Posterior vena cava (tissue), 2 donors: Measurements from ENCODE around the gene HIRA. TPM values are rescaled to one million over a fixed set of nuclear protein-coding genes. Genes with fewer than 3 reads are reported as not detected.

ENCODE experiments used
- DNase-seq: peaks from one replicate; pipeline ENCODE4 v3.0.0-alpha.2; 2020; ENCODE audit warnings: low spot score
- intact Hi-C, 2 donors: fragments of 100-400 bp; cut with DNase I; formaldehyde crosslinking; loops; one replicate each; pipeline versions ENCODE4 v1.14.1 to v1.14.2; 2022 to 2023
- long read RNA-seq, 2 donors: library from polyadenylated mRNA; unstranded; transcript quantifications; one replicate each; pipeline ENCODE4 v2.0.0, GENCODE V29; 2020 to 2021
- total RNA-seq, 2 donors: library from RNA; stranded (reverse); fragmentation: NEBNext Ultra II Directional; extraction: Animal tissue kit (Norgen Biotek cat#: 25700); gene quantifications; one replicate each; pipeline ENCODE4 v1.2.1, GENCODE V29; 2021
- donor health status: DM: yes; HTN: yes; CAD: no.
- donor health status: DM: yes; HTN: yes; CAD: no.

HIRA gene
- total RNA-seq, result 10 to 100 TPM; 17.2 to 20.4 TPM
- long read RNA-seq, donor 1, partial matches to known transcripts, result 2 of 3 reads
- long read RNA-seq, donor 1, other reads (novel, unspliced or antisense), result 1 of 3 reads
- long read RNA-seq, donor 2, partial matches to known transcripts, result 7 of 7 reads
- long read RNA-seq, donor 2, other reads (novel, unspliced or antisense), result 0 of 7 reads

- intact Hi-C loops, result no loop called here
- peak; percentile 95 for DNase-seq
Observed at GRCh38 chr22:19431649-19432132, at the start of gene HIRA. HIRA (minus strand) TSS chr22:19431733; CDS start chr22:19431476, 257 bp downstream.

DNA sequence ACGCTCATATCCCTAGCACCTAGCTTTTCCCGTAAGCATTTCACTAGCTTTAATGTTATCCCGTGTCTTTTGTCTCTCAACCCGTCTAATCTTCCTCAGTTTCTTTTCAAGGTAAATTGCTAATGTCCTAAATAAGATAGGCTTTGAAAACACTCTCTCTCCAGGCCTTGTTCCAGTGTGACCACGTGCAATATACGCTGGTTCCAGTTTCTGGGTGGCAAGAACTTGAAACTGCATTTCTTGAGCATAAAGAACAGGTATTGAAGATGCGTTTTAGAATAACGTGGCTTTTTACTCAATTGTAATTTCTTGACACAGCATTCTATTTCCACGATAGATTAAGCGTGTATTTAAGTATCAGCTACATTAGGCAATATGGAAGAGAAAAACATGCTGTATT lies 49.3 kb upstream of the HIRA start:
- no peak for DNase-seq
- intact Hi-C loops, result no loop called here

DNA sequence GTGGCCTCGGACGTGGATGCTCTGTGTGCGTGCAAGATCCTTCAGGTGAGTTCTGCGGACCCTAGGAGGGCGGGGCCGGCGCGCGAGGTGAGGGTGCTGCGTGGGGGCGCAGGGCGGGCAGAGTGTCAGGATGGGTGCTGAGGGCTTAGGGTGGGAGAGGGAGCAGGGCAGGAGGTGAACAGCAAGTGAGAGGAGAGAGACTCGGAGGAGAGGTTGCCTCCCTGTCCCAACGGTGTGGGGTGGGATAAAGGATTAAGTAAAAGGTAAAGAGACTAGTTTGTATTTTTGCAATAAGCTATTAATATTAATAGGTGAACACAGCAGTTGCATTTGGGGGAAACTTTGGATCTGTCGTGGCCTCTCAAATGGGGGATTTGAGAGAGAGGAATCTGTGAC lies 48.6 kb upstream of the HIRA start:
- intact Hi-C loops, result no loop called here
- DNase-seq, result no peak

DNA sequence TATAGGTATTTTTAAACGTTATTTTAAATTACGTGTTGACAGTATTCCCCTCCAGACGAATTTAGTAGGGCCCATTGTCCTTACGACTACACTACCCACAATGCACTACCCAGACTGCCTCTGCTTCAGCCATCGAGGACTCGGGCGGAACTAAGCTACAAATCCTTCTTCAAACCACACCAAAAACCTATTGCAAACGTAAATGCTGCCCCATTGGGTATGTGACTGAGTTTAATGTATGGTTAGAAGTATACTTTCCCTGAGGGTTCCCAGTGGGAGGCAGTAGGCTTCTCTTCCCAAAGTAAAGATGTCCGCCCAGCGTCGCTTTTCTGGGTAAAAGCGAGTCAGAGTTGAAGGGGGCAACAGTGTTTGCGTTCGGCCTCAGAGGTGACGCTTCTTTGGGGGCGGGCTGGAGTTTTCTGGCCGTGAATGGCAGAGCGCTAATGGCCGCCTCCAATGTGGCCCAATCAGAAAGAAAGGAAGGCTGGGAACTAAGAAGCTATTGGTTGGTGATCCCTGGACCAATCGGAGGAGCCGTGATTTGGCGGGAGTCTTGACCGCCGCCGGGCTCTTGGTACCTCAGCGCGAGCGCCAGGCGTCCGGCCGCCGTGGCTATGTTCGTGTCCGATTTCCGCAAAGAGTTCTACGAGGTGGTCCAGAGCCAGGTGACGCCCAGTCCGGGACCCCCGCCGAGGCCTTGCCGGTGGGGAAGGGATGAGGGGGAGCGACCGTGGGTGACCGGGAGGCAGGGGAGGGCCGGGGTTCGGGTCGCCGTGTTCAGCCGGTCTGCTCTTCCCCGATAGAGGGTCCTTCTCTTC lies 48.0 kb upstream of the HIRA start, which contains the start of gene CDC45:
Gene CDC45 (plus strand): TSS at position 566 of the 818 bp plus-strand sequence. CDS start 49 bp downstream, at position 615.
- peak; percentile 98 for DNase-seq
- intact Hi-C loops, result no loop called here

- peak; percentile 94 for DNase-seq
- intact Hi-C loops, result no loop called here
Observed at GRCh38 chr22:19478901-19479354, 47.4 kb upstream of the HIRA start, which contains the start of gene UFD1. UFD1 (minus strand) TSS chr22:19479193; CDS start chr22:19479085, 108 bp downstream.

DNA sequence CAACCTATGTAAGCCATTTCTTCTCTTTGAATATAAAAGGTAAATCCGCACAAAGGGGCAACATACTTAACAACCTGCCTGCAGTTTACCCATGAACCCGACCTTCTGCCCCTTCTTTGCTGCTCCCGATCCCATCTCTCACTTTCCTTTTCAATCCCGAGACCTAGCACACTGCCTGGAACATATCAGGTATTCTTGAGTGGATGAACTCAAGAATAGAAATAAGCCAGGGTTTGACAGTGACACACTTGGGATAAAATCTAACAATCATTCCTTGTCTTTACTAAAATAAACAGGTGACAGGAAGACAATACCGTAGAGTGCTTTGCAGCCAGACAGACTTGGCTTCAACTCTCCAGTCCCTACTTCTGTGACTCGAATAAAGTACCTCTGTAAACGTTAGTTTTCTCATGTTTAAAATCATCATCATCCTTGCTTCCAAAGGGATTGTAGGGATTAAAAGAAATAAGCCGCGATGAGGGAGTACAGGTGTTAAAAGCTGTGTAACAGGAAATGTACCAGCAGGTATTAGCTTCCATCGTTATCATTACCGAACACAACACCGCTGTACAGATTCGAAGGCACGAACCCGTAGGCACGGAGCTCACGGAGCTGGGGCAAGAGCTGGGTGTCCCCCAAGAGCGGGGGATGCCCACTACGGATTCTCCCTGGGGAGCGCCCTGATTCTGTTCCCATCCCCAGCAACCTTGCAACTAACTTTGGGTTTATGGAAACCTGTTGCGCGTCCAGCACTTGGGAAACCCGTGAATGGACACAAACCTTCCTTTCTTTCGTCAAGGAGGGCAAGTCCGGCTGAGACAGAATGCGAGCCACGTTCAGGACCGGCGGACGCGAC lies 46.7 kb upstream of the HIRA start:
- intact Hi-C loops, result no loop called here
- DNase-seq, result no peak

DNA sequence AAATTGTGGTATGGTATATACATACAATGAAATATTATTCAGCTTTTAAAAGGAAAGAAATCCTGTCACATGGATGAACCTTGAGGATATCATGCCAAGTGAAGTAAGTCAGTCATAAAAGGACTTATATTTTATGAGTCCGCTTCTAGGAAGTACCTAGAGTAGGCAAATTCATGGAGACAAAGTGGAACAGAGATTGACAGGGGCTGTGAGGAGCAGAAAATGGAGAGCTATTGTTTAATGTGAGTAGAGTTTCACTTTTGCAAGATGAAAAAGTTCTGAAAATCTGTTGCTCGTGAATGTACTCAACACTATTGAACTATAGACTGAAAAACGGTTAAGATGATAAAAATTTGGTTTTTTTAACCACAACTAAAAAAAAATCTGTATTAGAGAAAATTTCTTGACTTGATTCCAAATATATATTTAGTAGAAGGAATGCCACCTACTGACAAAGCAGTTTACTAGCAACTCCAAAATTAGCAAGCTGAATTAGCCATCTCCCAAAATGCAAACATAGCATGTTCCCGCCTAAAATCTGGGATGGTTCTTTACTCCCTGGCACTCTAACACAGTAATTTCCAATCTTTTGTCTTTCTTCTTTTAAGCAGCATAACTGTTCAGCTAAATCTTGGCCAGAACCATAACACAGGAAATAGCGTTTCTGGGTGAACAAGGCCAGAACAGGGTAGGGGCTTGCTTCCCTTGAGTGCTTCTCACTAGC lies 46.0 kb upstream of the HIRA start:
- intact Hi-C loops, result no loop called here
- no peak for DNase-seq

DNA sequence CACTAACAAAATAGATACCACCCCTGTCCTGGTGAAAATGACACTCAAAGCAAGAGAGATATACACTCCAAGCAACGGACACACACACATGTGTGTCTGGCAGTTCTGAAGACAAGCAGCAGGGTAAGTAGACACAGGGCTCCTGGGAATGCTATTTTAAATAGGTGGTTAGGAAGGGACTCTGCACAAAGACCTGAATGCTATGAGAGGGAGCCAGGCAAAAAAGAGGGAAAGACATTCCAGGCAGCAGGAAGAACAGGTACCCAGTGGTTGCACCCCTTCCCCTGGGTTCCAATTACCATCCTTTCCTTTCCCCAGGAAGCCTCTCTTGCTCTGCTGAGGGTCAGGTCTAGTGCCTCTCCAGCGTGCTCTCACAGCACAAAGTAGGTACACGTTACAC lies 44.5 kb upstream of the HIRA start:
- intact Hi-C loops, result no loop called here
- DNase-seq, result no peak

- DNase-seq, result no peak
- intact Hi-C loops, result no loop called here
Observed at GRCh38 chr22:19473578-19473977, 42.0 kb upstream of the HIRA start.

DNA sequence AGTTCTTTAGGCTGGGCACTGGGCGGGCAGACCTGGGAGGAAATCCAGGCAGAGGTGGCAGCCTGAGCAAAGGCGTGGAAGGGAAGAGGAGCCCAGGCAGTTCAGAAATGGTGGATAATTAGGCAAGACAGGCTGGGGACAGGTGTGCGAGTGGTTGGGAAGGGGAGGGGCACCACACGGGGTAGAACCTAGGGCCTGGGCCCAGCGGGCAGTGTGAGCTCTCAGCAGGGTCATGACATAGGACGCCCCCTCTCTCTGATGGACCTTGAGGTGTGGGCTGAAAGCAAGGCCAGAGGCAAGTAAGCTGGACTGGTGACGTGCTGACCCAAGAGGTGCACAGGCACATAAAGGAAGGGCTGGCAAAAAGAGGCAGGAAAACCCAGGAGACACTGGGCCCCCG lies 40.7 kb upstream of the HIRA start:
- intact Hi-C loops, result no loop called here
- DNase-seq, result no peak

DNA sequence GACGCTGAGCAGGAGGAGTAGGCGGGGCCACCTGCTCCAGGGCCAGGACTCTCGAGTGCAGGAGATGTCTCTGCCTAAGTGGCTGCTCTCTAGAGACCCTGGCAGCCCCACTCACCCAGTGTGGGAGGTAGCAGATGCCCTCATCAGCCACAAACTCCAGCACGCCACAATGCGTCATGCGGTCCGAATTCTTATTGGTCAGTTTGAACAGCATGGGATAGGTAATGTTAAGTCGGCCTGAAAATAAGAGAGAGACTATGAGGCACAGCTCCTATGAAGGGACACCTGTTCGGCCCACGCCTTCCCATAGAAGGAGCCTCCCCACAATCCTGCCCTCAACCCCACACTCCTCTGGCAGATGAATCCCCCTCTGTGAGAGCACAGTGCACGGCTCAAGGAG lies 40.0 kb upstream of the HIRA start:
- DNase-seq, result no peak
- intact Hi-C loops, result no loop called here

- no peak for DNase-seq
- intact Hi-C loops, result no loop called here
Observed at GRCh38 chr22:19470010-19470409, 38.5 kb upstream of the HIRA start.

DNA sequence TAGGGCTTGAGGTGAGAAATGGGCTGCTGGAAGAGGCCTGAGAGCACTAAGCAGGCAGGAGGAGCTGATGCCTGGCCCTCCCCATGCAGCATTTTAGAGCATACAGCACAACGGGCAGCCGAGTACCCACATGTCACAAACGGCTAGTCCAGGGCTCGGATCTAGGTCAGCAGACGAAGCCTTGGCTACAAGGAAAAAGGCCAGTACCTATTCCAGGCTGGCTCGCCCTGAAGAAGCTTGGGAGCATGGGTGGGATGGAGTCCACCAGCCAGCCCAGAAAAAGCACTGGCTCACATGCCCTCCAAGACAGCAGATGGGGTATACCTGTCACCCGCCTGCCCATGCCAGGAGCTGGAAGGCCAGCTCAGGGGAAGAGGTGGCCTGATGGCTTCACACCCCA lies 37.9 kb upstream of the HIRA start:
- DNase-seq, result no peak
- intact Hi-C loops, result no loop called here

- no peak for DNase-seq
- intact Hi-C loops, result no loop called here
Observed at GRCh38 chr22:19467912-19468311, 36.4 kb upstream of the HIRA start.

GRCh38 chr22:19466848-19467752 lies 35.6 kb upstream of the HIRA start:
- DNase-seq, result no peak
- intact Hi-C loops, result no loop called here

DNA sequence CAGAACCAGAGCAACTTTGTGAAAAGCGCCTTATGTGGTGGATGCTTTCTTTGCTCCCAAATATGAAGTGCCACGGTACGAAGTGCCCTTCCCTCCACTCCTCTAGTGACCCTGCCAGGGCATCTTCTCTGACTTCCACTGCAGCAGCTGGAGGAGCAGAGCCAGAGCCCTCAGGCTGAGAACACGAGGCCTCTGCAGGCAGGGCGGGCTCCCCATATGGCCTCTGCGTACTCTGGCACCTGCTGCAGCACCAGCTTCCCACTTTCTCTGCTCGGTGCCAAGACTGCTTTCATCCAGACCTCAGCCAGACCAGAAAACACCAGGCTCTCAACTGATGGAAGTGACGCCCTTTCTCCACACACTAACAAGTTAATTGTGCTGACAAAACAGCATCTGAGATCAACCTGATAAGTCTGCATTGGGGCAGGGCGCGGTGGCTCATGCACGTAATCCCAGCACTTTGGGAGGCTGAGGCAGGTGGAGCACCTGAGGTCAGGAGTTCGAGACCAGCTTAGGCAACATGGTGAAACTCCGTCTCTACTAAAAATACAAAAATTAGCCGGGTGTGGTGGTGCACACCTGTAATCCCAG lies 34.7 kb upstream of the HIRA start:
- intact Hi-C loops, result no loop called here
- DNase-seq, result no peak

DNA sequence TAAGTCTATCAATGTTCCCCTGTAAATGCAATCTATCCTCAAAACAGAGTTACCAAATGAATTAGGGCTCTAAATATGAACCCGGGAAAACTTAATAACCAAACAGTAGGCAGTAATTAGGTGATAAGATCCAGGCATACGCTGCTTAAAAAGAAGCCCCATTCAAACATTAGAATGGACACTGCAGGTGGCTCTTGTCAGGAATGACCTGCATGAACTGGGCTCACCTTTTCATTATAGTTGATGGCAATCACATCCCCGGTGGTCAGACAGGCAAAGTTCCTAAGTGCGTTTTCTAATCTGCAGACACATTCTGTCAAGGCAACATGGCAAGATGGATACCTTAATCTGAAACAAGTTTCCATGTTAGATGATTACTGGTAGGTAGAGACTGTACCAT lies 33.4 kb upstream of the HIRA start:
- no peak for DNase-seq
- intact Hi-C loops, result no loop called here

DNA sequence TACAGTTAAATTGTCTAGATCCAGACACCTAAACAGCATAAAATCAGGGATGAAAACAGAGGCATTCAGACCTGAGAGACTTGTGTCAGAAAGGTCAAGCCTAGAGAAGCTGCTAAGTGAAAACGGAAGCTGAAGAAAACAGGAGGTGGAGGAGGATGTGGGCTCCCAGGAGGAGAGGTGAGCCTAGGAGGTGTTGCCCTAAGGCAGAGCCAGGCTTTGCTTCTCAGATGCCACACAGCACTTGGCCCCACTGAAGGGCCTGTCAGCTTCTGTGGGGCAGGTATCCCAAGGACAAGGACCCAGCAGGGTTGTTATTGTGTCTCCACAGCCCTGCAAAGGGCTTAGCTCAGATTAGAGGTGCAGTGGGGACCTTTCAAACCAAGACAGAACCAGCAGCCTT lies 33.0 kb upstream of the HIRA start:
- DNase-seq, result no peak
- intact Hi-C loops, result no loop called here
